Heart left ventricle (tissue), 13 donors: ENCODE results near the gene PCDHB13.

Experiments used
- POLR2A ChIP-seq, 2 donors: fragments of 450-650 bp; IDR thresholded peaks; one replicate each; pipeline ENCODE4 v1.6.1; 2017; ENCODE audit warnings: antibody characterized with exemption in 2 of 2, mild to moderate bottlenecking in 2 of 2, moderate library complexity in 2 of 2
- TF ChIP-seq, protein P1 (sequence below), 12 donors: fragments of 200-600 bp; sonication (generic) in 4 of 12; IDR thresholded peaks; one replicate each; pipeline versions ENCODE4 v1.5.0 to v1.8.0; 2018 to 2022; ENCODE audit warnings: antibody characterized with exemption in 12 of 12, mild to moderate bottlenecking in 5 of 12
- donor health status: ischemic (EF 13 %, LVEDD 7.1; RV severe dilation, severe dysfunction).
- donor health status: DM: no; HTN: yes; CAD: no.
- donor health status: DM: no; HTN: no; CAD: no.
- donor health status: ischemic (EF 25% LVEDD 6.9; RV normal size, moderate dysfunction).
- donor health status: ischemic (EF 25% LVEDD 5.7; RV mildly dilated, moderate dysfunction).
- donor health status: ischemic (EF 35%, LVEDD 5.7; RV mildly dilated, moderate dysfunction).
- donor health status: nonischemic (EF 11% LVEDD 7.7; RV severe dilation, severe dysfunction).
- donor health status: DM: yes; HTN: yes; CAD: no.
- donor health status: PGD.
- donor health status: ischemic (EF 29% LVEDD 5.4; RV normal size, mild dysfunction).
- donor health status: nonischemic (EF 23%, LVEDD 6.1; RV moderate dilation, normal function).

DNA sequence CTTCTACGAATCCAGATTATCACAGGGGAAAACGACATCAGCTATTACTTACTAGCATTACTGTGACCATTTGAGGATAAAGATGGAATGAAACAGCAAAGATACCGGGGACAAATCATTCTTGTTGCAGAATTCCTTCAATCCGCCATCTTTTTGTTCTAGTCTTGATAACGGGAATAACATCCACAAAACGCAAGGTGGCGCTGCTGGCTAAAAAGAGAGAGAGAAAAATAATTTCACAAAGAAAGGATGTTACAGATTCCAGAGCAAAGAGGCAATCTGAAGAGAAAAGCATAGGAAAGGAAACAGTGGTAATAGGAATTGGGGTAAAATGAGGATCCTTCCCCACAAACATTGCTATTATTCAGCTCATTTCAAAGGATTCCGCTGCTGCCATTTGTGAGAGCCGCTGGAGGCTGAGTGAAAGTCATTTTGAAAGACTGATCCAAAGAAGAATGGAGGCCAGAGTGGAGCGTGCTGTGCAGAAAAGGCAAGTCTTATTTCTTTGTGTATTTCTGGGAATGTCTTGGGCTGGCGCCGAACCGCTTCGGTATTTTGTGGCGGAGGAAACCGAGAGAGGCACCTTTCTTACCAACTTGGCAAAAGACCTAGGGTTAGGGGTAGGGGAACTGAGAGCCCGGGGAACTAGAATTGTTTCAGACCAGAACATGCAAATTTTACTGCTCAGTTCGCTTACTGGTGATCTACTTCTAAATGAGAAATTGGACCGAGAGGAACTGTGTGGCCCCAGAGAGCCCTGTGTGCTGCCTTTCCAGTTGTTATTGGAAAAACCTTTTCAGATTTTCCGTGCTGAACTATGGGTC lies 41.1 kb upstream of the PCDHB13 start, which contains the start of gene PCDHB7:
- TF ChIP-seq, protein P1, sequence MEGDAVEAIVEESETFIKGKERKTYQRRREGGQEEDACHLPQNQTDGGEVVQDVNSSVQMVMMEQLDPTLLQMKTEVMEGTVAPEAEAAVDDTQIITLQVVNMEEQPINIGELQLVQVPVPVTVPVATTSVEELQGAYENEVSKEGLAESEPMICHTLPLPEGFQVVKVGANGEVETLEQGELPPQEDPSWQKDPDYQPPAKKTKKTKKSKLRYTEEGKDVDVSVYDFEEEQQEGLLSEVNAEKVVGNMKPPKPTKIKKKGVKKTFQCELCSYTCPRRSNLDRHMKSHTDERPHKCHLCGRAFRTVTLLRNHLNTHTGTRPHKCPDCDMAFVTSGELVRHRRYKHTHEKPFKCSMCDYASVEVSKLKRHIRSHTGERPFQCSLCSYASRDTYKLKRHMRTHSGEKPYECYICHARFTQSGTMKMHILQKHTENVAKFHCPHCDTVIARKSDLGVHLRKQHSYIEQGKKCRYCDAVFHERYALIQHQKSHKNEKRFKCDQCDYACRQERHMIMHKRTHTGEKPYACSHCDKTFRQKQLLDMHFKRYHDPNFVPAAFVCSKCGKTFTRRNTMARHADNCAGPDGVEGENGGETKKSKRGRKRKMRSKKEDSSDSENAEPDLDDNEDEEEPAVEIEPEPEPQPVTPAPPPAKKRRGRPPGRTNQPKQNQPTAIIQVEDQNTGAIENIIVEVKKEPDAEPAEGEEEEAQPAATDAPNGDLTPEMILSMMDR (IDR thresholded peaks at IDR 0.05), result peak in 11 of 12 donors; percentile 31 to 55 (median 42)
- no peak for TF ChIP-seq POLR2A (IDR thresholded peaks at IDR 0.05)
